ENCODE results near the gene DLGAP1. TPM values are rescaled to one million over a fixed set of nuclear protein-coding genes. Genes with fewer than 3 reads are reported as not detected.
A peak's percentile ranks its signal among the peaks of the same experiment; 100 is the strongest.

The DLGAP1 gene
- total and polyA plus RNA-seq, 10 of the 15 experiments (the other 5 are each of a cell fraction or from before 2014, with no cell fraction given): 0.23 to 27.6 (median 1.9) TPM

- Histone ChIP-seq H4K20me1 (ENCODE audit: control insufficient read depth, insufficient read depth) (no peaks in the 10 kb centered on the region), H3K9me3 (replicated peaks; ENCODE audit: control insufficient read depth, insufficient read depth, low read length) (no peaks in the 10 kb centered on the region), H2AFZ (ENCODE audit: control insufficient read depth, low read depth, low read length) (no peak overlapping the region), H3K4me3 (no peak overlapping the region), H3K4me1 (ENCODE audit: control insufficient read depth, insufficient read depth, low read length) (peaks cover 37% of the 10 kb centered on the region), H3K9ac (ENCODE audit: control insufficient read depth, insufficient read depth, low read length) (no peak overlapping the region), H3K4me2 (ENCODE audit: control insufficient read depth, insufficient read depth) (peak overlapping the region; percentile 76), H3K36me3 (ENCODE audit: control insufficient read depth in 2 of 2, insufficient read depth in 2 of 2, low read length in 1 of 2) (no peaks in the 10 kb centered on the region), H3K27me3 (replicated peaks in 1 of 2; ENCODE audit: control insufficient read depth in 2 of 2, insufficient read depth in 2 of 2, low read length in 1 of 2) (no peaks in the 10 kb centered on the region), H3K79me2 (ENCODE audit: control insufficient read depth, insufficient read depth, low read length) (no peaks in the 10 kb centered on the region), H3K27ac (ENCODE audit: control insufficient read depth, insufficient read depth) (no peak overlapping the region)
- ATAC-seq: no peak
- RAD21 ChIA-PET (ENCODE audit: unreplicated experiment): interaction anchor here (3.5 kb wide), 1 partner anchor 11 kb away, joined by 18 read pairs; no protein-coding TSS in a partner anchor
- DNase-seq (ENCODE audit: low read depth, low spot score): no peak
- CTCF ChIA-PET: interaction anchor here (1.0 to 2.6 kb wide), 3 partner anchors 74 to 270 kb away, joined by 3 to 21 read pairs (median 4); no protein-coding TSS in a partner anchor
- no peak for TF ChIP-seq IRF4 (IDR thresholded peaks at IDR 0.05; ENCODE audit: low read depth, low read length)
- TF ChIP-seq NR2C1 (IDR thresholded peaks at IDR 0.05): no peak
- no peak for TF ChIP-seq CHD1 (IDR thresholded peaks at IDR 0.05; ENCODE audit: low read depth, low read length)
- no peak for TF ChIP-seq RAD21 (IDR thresholded peaks at IDR 0.05; ENCODE audit: insufficient read depth, low read depth, low read length)
- no peak for TF ChIP-seq RCOR1 (conservative IDR thresholded peaks at IDR 0.05; ENCODE audit: low read depth, low read length)
- no peak for TF ChIP-seq SUZ12 (IDR thresholded peaks at IDR 0.05; ENCODE audit: unreplicated experiment)
- TF ChIP-seq MEF2B (IDR thresholded peaks at IDR 0.05; ENCODE audit: partially characterized antibody, poor library complexity, severe bottlenecking): no peak
- no peak for TF ChIP-seq YBX1 (IDR thresholded peaks at IDR 0.05)
- TF ChIP-seq EGR1 (IDR thresholded peaks at IDR 0.05; ENCODE audit: borderline replicate concordance in 1 of 2, low read depth in 2 of 2, low read length in 2 of 2): no peak
- no peak for TF ChIP-seq NR2C2 (IDR thresholded peaks at IDR 0.05; ENCODE audit: borderline replicate concordance, control insufficient read depth, insufficient read length, low read depth)
- TF ChIP-seq MTA2 (IDR thresholded peaks at IDR 0.05; ENCODE audit: low read depth): no peak
- SMC1A ChIA-PET (ENCODE audit: uncharacterized antibody, unreplicated experiment): interaction anchor here (0.9 to 4.3 kb wide), 3 partner anchors 72 to 138 kb away, joined by 3 to 43 read pairs (median 5); no protein-coding TSS in a partner anchor
- intact Hi-C loops (cut with micrococcal nuclease; ENCODE audit: unreplicated experiment): loop anchor here (1.0 kb wide), 1 partner anchor 143 kb away; the partner anchor contains the start of gene TGIF1
- 94% methylated on average over 6 of the region's 6 CpGs for WGBS (ENCODE audit: insufficient coverage, insufficient replicate concordance, low lambda C conversion rate, missing lambda C conversion rate)
- POLR2A ChIA-PET: no interaction called here
- in situ Hi-C loops (cut with MboI): loop anchor here (10.0 kb wide), 1 partner anchor 618 kb away; no protein-coding TSS in a partner anchor
- no peak for FAIRE-seq
- no TSS peak for BruUV-seq (replicated peaks)
Measured at GRCh38 chr18:3592864-3593263, 862.2 kb downstream of the DLGAP1 start.
